HG02571 (cell line): ENCODE measurements around the gene FAM90A1.
"Not testable (repeated sequence)": the region's sequence is repeated elsewhere in the genome, so short reads cannot be mapped to it uniquely, and the experiment has no call there.

ENCODE experiments used
- ATAC-seq: cut with Tn5 transposase; IDR thresholded peaks from one replicate; pipeline ENCODE4 v1.9.1; 2021; ENCODE audit warnings: mild to moderate bottlenecking, moderate library complexity; ENCODE audit not compliant: unreplicated experiment

The FAM90A1 gene

DNA sequence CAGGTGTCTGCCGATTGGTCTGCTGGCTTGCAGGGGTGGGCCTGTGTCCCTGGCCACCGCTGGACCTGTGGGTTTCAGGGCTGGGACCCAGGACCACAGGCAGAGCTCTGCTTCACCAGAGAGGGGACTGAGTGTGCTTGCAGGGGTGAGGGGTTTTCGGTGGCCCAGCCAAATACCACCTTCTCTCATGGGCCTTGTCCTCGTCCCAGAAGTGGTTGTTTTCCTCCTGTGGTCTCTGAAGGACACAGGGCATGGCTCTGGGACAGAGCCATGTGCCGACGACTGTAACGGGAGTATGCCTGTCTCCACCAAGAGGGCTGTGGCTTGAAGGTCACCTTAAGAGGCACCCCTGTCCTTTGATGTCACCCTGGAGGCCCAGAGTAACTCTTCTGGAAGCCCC, 7.3 kb upstream of the FAM90A1 start:
- ATAC-seq: not testable (repeated sequence)

DNA sequence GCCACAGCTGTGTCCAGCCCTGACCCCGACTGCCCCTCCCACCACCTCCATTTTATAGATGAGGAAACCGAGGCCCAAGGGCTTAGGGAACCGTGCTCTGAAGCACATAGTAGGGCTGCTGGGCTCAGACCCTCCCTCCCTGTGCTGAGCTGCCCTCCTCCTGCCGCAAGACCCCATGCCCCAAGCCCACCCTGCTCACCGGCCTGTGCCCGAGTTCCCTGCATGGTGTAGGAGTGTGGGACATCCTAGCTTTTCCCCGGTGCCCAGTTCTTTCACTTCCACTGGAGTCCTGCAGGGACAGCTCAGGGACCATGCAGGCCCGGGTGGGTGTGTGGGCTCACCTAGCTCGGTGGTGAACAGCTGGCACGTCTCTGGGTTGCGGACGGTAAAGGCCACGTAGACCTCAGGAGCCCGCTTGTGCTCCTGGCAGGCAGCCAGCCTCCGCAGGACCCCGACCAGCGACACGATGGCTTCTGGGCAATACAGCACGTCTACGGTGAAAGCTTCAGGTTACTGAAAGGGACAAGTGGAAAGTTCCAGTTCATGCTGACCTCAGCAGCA, 6.6 kb upstream of the FAM90A1 start:
- ATAC-seq: not testable (repeated sequence)

DNA sequence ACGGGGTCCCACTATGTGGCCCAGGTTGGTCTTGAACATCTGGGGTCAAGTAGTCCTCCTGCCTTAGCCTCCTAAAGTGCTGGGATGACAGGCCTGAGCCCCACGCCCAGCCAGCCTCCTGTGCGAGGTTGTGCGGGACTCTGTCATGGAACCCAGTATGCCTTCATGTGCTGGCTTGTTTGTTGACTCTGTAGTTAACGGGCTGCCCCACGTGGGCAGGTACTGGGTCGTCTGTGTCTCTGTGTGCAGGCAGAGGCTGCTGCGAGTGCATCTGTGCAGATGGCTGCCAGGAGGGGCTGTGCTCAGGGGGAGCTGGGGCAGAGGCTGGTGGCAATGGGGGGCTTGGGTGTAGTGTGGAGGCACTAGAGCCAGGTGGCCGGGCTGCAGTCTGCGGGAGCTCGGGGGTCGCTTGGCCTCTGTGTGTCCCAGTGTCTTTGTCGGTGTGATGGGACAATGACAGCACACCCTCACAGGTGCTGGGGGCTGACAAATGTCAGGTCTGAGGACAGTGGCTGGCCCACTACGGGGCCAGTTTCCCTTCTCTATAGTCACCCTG, 6.0 kb upstream of the FAM90A1 start:
- ATAC-seq: not testable (repeated sequence)

DNA sequence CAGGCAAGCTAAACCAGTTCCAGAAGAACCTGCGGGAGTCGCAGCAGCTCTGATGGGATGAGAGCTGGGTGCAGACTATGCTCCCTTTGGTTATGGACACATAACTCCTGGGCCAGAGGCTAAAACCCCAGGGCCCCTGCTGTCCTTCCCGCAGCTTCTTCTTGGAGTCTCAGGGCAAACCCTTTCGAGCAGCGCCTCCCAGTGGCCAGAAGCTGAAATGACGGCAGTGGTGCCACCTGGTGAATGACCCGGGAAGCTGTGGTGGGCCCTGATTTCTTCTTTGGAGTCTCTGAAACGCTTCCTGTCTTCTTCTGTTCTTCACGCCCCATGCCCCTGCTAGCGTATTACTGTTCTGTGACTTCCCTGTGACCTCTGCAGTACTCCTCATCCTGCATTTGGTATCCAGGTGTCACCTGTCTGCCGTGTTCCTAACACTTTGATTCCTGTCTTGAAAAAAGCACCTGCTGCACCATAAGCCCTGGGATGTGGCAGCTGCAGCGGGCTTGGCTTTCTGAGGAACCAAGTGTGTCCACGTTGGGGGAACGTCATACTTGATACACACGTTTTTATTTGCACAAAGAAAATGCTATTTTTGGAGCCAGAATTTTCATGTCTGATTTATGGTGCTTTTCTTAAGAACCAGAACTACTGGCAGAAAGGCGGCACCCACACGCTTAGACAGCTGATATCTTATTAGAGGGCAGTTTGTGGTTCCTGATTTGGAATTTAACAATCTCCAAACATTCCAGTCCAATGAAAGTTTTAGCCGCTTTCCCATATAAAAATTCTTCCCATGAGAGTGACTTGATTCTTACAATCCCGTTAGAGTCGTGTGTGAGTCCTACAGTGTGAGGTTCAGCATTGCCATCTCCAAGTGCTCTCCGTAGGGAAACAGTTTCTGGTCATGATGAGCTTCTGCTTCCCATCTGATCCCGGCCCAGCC, 4.5 kb upstream of the FAM90A1 start:
- ATAC-seq: not testable (repeated sequence)

DNA sequence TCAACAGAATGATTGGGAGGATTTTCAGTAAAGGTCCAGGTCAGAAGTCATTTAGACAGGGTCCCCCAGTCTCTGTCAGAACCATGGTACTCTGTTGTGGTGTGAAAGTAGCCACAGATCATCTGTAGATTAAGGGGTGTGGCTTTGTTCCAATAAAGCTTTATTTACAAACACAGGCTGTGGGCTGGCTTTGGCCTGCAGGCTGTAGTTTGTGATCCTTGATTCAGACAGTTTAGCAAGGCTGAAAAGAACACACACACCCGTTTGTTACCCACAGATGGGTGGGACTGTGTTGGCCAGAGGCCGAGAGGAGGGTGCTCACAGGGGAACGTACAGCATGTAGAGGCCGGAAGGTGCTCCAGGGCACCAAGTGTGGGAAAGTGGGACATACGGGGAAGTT, 3.6 kb upstream of the FAM90A1 start:
- ATAC-seq: not testable (repeated sequence)

DNA sequence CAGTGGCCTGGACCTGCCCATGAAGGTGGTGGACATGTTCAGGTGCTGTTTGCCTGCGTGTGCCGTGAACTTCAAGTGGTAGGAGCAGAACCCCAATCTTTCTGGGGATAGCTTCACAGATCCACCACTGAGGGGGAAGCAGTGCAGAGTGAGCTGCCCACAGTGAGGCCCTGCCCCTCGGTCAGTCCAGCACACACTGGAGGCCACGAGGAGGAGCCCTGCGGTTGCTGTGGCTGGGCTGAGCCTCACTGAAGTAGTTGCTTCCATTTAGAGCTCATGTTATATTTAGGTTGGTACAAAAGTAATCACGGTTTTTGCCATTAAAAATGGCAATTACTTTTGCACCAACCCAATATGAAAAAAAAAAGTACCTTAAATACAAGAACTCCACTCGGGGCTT, 2.1 kb upstream of the FAM90A1 start:
- ATAC-seq: not testable (repeated sequence)

DNA sequence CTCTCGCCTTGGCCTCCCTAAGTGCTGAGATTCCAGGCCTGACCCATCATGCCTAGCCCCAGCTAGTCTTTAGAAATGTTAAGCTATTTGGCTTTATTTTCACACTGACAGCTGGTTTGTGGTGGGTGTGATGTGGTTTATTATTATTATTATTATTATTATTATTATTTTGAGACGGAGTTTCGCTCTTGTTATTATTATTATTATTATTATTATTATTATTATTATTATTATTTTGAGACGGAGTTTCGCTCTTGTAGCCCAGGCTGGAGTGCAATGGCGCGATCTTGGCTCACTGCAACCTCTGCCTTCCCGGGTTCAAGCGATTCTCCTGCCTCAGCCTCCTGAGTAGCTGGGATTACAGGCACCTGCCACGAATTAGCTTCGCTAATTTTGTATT, 1.2 kb upstream of the FAM90A1 start:
- not testable (repeated sequence) for ATAC-seq

DNA sequence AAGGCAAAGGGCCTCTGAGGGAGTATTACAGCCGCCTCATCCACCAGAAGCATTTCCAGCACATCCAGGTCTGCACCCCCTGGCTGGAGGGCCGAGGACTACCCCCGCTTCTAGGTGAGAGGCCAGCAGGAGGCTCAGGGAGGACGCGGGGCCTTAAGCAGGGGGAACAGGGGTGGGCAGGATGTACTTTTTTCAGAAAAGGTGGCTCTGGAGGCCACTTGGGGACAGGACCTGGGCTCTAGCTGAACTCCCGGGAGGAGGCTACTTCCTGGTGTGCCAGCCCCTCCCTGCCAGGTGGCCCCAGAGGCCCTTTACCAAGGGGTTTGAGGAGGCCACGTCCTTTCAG, 287 bp upstream of the FAM90A1 start:
- not testable (repeated sequence) for ATAC-seq

DNA sequence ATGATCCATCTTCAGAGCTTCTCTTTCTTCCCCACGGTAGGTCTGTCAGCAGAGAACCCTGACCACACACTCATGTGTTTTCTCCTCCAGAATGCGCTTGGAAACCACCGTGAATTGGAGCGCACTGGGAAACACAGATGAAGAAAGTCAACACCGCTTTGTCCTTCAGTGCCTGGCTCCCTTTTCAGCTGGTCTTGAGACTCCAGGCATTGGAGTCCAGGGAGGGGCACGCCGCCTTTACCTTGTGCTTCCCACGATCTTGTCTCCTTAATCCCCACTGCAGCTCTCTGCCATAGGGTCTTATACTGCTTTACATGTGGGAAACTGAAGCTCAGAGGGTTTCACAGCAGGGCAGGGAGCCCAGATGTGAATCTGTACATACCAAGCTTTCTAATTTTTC, 1.1 kb downstream of the FAM90A1 start:
- ATAC-seq: no peak

DNA sequence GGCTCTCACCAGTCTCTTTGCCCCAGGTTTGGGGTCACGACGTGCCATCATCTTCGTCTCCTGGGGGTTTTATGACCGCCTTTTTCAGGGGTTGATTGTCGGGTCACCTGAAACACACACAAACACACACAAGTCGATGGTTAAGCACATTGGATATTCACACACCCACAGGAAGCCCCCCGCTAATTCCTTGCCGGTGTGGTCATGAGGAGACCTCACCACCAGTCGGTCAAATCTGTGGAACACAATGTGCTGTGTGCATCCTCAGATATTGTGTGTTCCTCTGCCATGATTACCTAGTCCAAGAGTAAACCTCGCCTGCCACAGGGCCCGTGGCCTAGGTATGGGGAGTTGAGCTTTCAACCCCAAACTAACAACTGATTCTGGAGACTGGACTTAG, 2.6 kb downstream of the FAM90A1 start:
- not testable (repeated sequence) for ATAC-seq

DNA sequence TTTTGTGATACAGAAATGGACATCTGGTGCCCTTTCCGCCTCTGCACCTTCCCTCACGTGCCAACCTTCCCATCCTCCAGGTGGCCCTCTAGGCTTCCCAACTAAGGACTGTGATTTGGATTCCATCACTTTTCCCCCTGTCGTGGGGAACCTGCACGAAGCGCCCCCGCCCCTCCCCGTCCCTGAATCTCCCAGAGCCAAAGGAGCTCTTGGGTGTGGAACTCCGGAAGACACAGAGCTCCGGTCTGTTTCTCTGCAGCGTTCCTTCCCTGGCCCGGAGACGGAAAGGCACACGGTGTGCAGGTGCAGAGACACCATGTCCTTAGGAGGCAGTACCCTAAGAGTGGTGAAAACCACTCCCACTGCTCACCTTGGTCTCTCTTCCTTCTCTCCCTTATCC, 3.8 kb downstream of the FAM90A1 start:
- not testable (repeated sequence) for ATAC-seq

DNA sequence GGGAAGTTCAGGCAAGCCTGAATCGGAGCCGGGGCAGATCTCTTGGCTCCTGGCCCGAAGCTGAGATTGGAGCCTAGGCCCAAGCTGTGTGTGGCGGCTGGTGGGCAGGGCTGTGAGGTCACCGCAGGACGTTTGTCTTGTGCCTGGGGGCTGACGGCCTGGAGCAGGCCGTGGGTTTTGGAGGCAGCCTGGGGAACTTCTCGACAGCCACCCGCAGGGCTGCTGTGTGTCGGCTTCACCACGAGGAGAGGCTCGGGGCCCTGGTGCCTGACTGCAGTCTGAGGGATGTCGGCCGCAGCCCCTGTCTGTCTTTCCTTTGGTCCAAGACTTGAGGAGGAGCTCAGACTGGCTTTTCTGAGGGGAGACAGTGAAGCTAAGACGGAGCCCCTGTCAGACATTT, 5.1 kb downstream of the FAM90A1 start:
- not testable (repeated sequence) for ATAC-seq

DNA sequence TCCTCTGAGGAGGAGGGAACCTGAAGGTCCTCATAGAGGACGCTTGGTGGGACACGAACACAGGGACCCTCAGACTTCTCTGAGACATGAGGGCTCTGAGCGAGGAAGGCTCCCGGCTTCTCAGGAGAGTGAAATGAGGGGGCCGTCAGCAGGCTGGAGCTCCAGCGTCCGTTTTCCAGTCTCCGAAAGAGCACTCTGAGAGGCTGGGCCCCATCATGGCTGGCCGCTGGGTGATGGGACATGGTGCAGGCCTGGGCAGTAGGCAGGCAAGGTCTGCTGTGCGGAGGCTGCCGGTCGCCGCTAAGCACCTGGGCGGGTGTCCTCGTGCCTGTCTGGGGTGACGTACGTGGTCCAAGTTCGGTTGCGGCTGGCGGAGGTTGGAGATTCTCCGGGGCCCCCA, 5.6 kb downstream of the FAM90A1 start:
- not testable (repeated sequence) for ATAC-seq

DNA sequence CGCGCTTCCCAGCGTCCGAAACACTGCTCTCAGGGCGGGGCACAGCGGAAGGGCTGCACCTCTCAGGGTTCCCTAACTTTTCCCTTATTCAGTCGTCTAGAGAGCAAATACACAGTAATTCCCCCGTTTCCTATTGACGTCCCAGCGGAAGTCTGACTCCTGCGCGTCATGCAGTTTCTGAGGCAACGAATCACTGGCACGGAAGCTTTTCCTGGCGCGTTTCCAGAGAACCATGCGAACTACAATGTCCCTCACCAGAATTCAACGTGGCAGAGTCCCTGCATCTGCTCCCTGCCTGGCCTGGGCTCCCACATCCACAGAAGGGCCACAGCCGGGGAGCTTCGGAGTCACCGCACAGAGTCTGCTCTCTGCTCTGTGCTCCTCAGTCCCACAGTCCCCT, 6.0 kb downstream of the FAM90A1 start:
- not testable (repeated sequence) for ATAC-seq

DNA sequence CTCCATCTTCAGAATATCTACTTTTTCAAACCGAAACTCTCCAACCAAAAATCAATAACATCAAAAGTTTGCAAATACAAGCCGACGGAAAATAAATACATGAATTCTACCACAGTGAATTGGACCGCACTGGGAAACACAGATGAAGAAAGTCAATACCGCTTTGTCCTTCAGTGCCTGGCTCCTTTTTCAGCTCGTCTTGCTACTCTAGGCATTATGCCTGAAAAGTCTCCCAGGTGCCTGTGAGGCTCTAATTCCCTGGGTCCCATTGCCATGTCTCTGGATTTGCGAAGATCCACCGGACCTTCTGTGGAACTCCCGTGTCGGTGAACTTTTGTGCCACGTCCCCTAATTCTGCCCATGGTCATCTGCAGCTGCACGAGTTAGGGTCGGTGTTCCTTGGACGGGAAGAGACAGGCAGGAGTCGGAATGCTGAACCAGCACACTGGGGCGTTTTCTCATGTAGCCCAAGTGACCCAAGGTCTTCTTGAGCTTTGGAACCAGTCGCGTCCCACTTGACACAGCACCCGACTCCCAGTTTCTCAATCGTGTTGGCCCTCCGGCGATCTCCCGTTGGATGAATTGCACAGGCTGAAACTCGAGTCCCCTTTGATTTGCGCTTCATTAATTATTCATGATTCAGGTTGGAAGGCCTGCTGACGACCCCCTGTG, 8.6 kb downstream of the FAM90A1 start:
- ATAC-seq: not testable (repeated sequence)

DNA sequence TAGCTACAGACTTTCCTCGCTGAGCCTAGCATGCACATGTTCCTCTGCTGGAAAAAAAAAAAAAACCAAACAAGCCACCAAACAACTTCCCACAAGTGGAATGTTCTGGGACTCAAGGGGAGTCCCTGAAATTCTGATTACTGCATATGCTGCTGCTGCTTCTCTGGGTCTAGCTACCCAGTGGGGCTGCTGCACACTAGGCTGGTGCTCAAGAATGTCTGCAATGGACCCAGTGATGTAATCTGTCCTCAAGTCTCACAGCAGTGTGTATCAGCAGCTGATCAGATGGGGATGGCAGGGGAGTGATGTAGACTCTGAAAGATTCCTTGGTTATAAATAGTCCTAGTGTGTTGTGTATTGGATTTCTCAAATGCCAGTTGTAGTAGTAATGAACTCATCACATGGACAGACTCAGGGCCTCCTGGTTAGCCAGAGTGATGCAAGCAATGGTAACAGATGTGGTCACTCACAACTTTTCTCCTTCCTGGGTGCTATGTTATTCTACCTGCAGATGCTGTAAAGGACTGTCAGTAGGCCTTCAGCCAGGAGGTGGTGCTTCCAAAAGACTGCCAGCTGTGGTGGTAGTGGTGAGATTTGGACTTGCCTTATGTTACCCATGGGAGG, 29.6 kb downstream of the FAM90A1 start:
- ATAC-seq: not testable (repeated sequence)

DNA sequence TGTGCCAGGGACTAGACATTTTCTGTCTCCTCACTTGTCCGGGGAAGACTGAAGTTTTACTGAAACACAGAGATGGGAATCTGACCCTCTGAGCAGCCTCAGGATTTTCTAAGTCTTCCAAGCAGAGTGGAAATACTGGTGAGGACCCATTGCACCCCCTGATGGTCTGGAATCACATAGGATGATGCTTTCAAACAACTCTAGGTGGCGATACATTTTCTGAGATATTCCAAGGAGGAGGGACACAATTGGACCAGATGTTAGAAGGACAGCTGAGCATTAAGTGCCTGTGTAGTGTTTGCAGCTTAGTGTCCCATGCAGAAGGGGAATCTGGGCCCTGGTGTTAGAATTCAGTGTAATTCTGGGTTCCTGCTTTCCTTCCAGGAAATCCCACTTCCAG, 39.3 kb downstream of the FAM90A1 start:
- not testable (repeated sequence) for ATAC-seq

DNA sequence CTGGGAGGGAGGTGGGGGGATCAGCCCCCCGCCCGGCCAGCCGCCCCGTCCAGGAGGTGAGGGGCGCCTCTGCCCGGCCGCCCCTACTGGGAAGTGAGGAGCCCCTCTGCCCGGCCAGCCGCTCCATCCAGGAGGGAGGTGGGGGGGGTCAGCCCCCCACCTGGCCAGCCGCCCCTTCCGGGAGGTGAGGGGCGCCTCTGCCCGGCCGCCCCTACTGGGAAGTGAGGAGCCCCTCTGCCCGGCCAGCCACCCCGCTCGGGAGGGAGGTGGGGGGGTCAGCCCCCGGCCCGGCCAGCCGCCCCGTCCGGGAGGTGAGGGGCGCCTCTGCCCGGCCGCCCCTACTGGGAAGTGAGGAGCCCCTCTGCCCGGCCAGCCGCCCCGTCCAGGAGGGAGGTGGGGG, 43.2 kb downstream of the FAM90A1 start:
- ATAC-seq: not testable (repeated sequence)

DNA sequence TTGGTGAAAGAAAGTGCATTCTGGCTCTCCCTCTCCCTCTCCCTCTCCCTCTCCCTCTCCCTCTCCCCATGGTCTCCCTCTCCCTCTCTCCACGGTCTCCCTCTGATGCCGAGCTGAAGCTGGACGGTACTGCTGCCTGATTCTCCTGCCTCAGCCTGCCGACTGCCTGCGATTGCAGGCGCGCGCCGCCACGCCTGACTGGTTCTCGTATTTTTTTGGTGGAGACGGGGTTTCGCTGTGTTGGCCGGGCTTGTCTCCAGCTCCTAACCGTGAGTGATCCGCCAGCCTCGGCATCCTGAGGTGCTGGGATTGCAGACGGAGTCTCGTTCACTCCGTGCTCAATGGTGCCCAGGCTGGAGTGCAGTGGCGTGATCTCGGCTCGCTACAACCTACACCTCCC, 44.1 kb downstream of the FAM90A1 start:
- not testable (repeated sequence) for ATAC-seq

DNA sequence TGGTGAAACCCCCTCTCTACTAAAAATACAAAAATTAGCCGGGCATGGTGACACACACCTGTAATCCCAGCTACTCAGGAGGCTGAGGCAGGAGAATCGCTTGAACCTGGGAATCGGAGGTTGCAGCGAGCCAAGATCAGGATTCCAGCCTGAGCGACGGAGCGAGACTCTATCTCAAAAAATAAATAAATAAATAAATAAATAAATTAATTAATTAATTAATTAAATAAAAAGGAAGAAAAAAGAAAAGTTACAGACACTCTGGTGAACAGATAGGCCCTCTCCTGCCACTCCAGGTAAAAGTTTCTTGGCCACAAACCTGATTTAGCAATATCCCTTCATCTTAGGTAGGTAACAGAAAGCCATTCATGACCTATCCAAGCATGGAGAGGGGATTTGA, 44.5 kb downstream of the FAM90A1 start:
- ATAC-seq: not testable (repeated sequence)

DNA sequence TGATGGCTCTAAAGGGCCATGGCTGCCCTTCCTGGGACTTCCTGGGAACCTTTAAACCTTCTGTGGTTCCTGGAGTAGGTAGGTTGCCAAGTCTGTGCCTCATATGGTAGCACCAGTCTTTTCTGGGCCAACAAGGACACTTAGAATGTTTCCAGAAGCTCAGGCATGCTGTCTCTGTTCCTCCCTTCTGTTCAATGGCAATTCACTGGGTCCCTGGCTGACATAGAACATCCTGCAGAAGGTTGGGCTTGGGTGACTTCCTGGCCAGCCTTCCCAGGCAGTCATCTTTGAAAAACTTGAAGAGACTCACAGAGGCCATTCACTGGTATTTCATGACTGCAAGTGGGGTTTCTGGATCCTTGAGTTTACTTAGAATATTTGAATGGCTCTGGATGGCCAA, 46.1 kb downstream of the FAM90A1 start:
- ATAC-seq: not testable (repeated sequence)
